ENCODE results near the gene RNF207.

GRCh38 chr1:6241887-6242740, 36.2 kb downstream of the RNF207 start:
- TF ChIP-seq, protein P1, sequence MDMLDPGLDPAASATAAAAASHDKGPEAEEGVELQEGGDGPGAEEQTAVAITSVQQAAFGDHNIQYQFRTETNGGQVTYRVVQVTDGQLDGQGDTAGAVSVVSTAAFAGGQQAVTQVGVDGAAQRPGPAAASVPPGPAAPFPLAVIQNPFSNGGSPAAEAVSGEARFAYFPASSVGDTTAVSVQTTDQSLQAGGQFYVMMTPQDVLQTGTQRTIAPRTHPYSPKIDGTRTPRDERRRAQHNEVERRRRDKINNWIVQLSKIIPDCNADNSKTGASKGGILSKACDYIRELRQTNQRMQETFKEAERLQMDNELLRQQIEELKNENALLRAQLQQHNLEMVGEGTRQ (CRISPR knock-in tag; IDR thresholded peaks at IDR 0.05), result no peak
- TF ChIP-seq TEAD4 (CRISPR knock-in tag; IDR thresholded peaks at IDR 0.05), result no peak

Measured in WTC11 (cell line).